ENCODE data around the gene SIRT2.

DNA sequence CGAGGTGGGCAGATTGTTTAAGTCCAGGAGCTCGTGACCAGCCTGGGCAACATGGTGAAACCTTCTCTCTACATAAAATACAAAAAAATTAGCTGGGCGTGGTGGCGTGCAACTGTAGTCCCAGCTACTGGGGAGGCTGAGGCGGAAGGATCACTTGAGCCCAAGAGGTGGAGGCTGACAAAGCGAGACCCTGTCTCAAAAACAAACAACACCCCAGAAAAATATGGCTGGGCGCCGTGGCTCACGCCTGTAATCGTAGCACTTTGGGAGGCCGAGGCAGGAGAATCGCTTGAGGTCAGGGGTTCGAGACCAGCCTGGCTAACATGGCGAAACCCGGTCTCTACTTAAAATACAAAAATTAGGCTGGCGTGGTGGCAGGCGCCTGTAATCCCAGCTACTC, 46.2 kb downstream of the SIRT2 start:
- no peak for TF ChIP-seq CTCF (IDR thresholded peaks at IDR 0.05)
- TF ChIP-seq POLR2A (IDR thresholded peaks at IDR 0.05): no peak
- no peak for TF ChIP-seq POLR2AphosphoS5 (IDR thresholded peaks at IDR 0.05)

All from breast epithelium (tissue), 3 donors.